HG03558 (cell line): ENCODE results near the gene TSPAN14.

Source experiments
- ATAC-seq: cut with Tn5 transposase; IDR thresholded peaks from one replicate; pipeline ENCODE4 v1.9.1; 2021; ENCODE audit warnings: moderate number of reproducible peaks; ENCODE audit not compliant: unreplicated experiment; ENCODE audit errors: extremely low read depth

Gene TSPAN14

GRCh38 chr10:80569131-80569895 lies 115.2 kb downstream of the TSPAN14 start:
- ATAC-seq = no peak

- ATAC-seq = no peak
Measured at GRCh38 chr10:80571352-80571751, 117.2 kb downstream of the TSPAN14 start.

- no peak for ATAC-seq
Measured at GRCh38 chr10:80579181-80579763, 125.2 kb downstream of the TSPAN14 start.

- no peak for ATAC-seq
Measured at GRCh38 chr10:80579849-80580637, 125.9 kb downstream of the TSPAN14 start.

- no peak for ATAC-seq
Measured at GRCh38 chr10:80580638-80581468, 126.7 kb downstream of the TSPAN14 start.

GRCh38 chr10:80581469-80581835 lies 127.3 kb downstream of the TSPAN14 start:
- ATAC-seq = no peak

- ATAC-seq = no peak
Measured at GRCh38 chr10:80582286-80582960, 128.3 kb downstream of the TSPAN14 start.
